GM12878 (cell line): ENCODE data around the gene EPHB1. TPM values are rescaled to one million over a fixed set of nuclear protein-coding genes. Genes with fewer than 3 reads are reported as not detected.

Source experiments
- ATAC-seq: fragments of 200-7000 bp; cut with Tn5 transposase; 3 replicates; pipeline ENCODE4 v1.9.1; 2020; ENCODE audit warnings: mild to moderate bottlenecking, moderate library complexity
- BruUV-seq: library from RNA; stranded (reverse); fragments of 400-500 nt; replicated peaks from 2 replicates; lab custom pipeline; 2021; lab: Mats Ljungman, UMichigan
- CTCF ChIA-PET: fragments of 300-600 bp; sonication (Branson Sonifier 250); formaldehyde crosslinking; extraction: SDS; loops from one replicate; lab custom pipeline; 2021; ENCODE audit warnings: inconsistent platforms; lab: Yijun Ruan, JAX
- POLR2A ChIA-PET: fragments of 350-600 bp; formaldehyde crosslinking; extraction: SDS; loops from one replicate; lab custom pipeline; 2021; ENCODE audit warnings: inconsistent platforms; lab: Charles Lee
- RAD21 ChIA-PET: fragments of 300-600 bp; sonication (Branson Sonifier 250); formaldehyde crosslinking; loops from one replicate; lab custom pipeline; 2023; ENCODE audit warnings: antibody characterized with exemption; ENCODE audit not compliant: unreplicated experiment; lab: Charles Lee
- SMC1A ChIA-PET: fragments of 300-600 bp; sonication (Branson Sonifier 250); formaldehyde crosslinking; loops from one replicate; lab custom pipeline; 2023; ENCODE audit not compliant: unreplicated experiment, uncharacterized antibody; lab: Charles Lee
- DNase-seq: peaks from one replicate; pipeline ENCODE4 v3.0.0-alpha.2; 2011; ENCODE audit warnings: low read depth, low spot score
- FAIRE-seq: peaks from 3 replicates; lab custom pipeline; 2011; peaks lifted over from hg19 to GRCh38; lab: Jason Lieb, UNC
- H2AFZ ChIP-seq: 2 replicates; pipeline ENCODE4 v1.6.0; 2011; ENCODE audit warnings: low read depth, low read length, control low read depth; ENCODE audit not compliant: control insufficient read depth
- H3K27ac ChIP-seq: 2 replicates; pipeline ENCODE4 v1.5.1; 2011; ENCODE audit warnings: control low read depth; ENCODE audit not compliant: control insufficient read depth, insufficient read depth
- H3K27me3 ChIP-seq, 2 experiments: replicated peaks in 1 of 2; 2 replicates each; pipeline versions ENCODE4 v1.6.0 to v1.6.1; 2011; ENCODE audit warnings: low read length in 1 of 2; ENCODE audit not compliant: control insufficient read depth in 2 of 2, insufficient read depth in 2 of 2
- H3K36me3 ChIP-seq, 2 experiments: 2 replicates each; pipeline ENCODE4 v1.5.1; 2011; ENCODE audit warnings: low read length in 1 of 2; ENCODE audit not compliant: control insufficient read depth in 2 of 2, insufficient read depth in 2 of 2
- H3K4me1 ChIP-seq: 2 replicates; pipeline ENCODE4 v1.6.1; 2011; ENCODE audit warnings: mild to moderate bottlenecking, low read length, moderate library complexity, mixed read lengths; ENCODE audit not compliant: control insufficient read depth, insufficient read depth
- H3K4me2 ChIP-seq: 2 replicates; pipeline ENCODE4 v1.6.0; 2011; ENCODE audit warnings: control low read depth; ENCODE audit not compliant: control insufficient read depth, insufficient read depth
- H3K4me3 ChIP-seq: fragments of 200-600 bp; sonication (generic); 2 replicates; pipeline ENCODE4 v1.5.1; 2016
- H3K79me2 ChIP-seq: 2 replicates; pipeline ENCODE4 v1.6.0; 2011; ENCODE audit warnings: low read length; ENCODE audit not compliant: control insufficient read depth, insufficient read depth
- H3K9ac ChIP-seq: 2 replicates; pipeline ENCODE4 v1.8.0; 2011; ENCODE audit warnings: low read length, control low read depth, mixed read lengths; ENCODE audit not compliant: control insufficient read depth, insufficient read depth
- H3K9me3 ChIP-seq: replicated peaks from 3 replicates; pipeline ENCODE4 v1.5.1; 2011; ENCODE audit warnings: mild to moderate bottlenecking, low read length; ENCODE audit not compliant: control insufficient read depth, insufficient read depth
- H4K20me1 ChIP-seq: 2 replicates; pipeline ENCODE4 v1.6.0; 2011; ENCODE audit not compliant: control insufficient read depth, insufficient read depth
- ATF2 ChIP-seq: IDR thresholded peaks from 2 replicates; pipeline ENCODE4 v1.6.1; 2012; ENCODE audit warnings: low read length, inconsistent platforms
- CHD1 ChIP-seq: IDR thresholded peaks from 2 replicates; pipeline ENCODE4 v1.6.1; 2012; ENCODE audit warnings: low read depth, low read length, improper control_type of control experiment
- CHD2 ChIP-seq: IDR thresholded peaks from 2 replicates; pipeline ENCODE4 v1.6.1; 2011; ENCODE audit warnings: low read depth, low read length, improper control_type of control experiment, borderline replicate concordance
- CREB1 ChIP-seq: IDR thresholded peaks from 2 replicates; pipeline ENCODE4 v1.6.1; 2012; ENCODE audit warnings: low read depth, mild to moderate bottlenecking, inconsistent platforms
- E2F8 ChIP-seq: fragments of 450-650 bp; IDR thresholded peaks from 2 replicates; pipeline ENCODE4 v1.6.1; 2018; ENCODE audit warnings: mild to moderate bottlenecking, low read depth, moderate library complexity; ENCODE audit not compliant: partially characterized antibody
- MAX ChIP-seq: IDR thresholded peaks from 2 replicates; pipeline ENCODE4 v1.6.1; 2012; ENCODE audit warnings: low read depth, low read length, improper control_type of control experiment
- SMC3 ChIP-seq: IDR thresholded peaks from 2 replicates; pipeline ENCODE4 v1.6.1; 2011; ENCODE audit warnings: low read length, improper control_type of control experiment, borderline replicate concordance
- SPI1 ChIP-seq: IDR thresholded peaks from 2 replicates; pipeline ENCODE4 v1.6.1; 2011; ENCODE audit warnings: low read depth, mild to moderate bottlenecking, low read length, moderate library complexity, borderline replicate concordance; ENCODE audit not compliant: insufficient read depth
- USF1 ChIP-seq: IDR thresholded peaks from 2 replicates; pipeline ENCODE4 v1.6.1; 2011; ENCODE audit warnings: borderline replicate concordance, low read depth, mild to moderate bottlenecking, moderate library complexity, mixed read lengths, low read length; ENCODE audit not compliant: insufficient read depth; ENCODE audit errors: extremely low read length
- WGBS: methylation state at CpG from one replicate; pipeline ENCODE4 v1.1.6; 2016; ENCODE audit warnings: low lambda C conversion rate; ENCODE audit not compliant: insufficient replicate concordance, insufficient coverage; ENCODE audit errors: missing lambda C conversion rate; 5-methylcytosine and 5-hydroxymethylcytosine counted together
- in situ Hi-C: fragments of 300-500 bp; cut with MboI; formaldehyde crosslinking; loops from 9 replicates; pipeline ENCODE4 v1.14.3; 2018; ENCODE audit warnings: mixed read lengths
- intact Hi-C: fragments of 100-400 bp; cut with micrococcal nuclease; formaldehyde crosslinking; loops from one replicate; pipeline ENCODE4 v1.14.2; 2022; ENCODE audit not compliant: unreplicated experiment
- polyA plus RNA-seq, 11 experiments: library from polyadenylated mRNA; depleted of rRNA in 4 of 11; unstranded in 6 of 11; stranded (reverse) in 5 of 11; fragments of >200 nt; fragmentation: Nextera tagmentation in 4 of 11; fragmentation: Illumina TruSeq in 1 of 11; extraction: Ambion mirVana in 4 of 11; extraction: Trizol in 1 of 11; gene quantifications; 1 replicate in 1 of 11; 2 replicates in 10 of 11; pipeline versions ENCODE4 v1.2.1 to v1.2.3, GENCODE V29; 2011 to 2016; ENCODE audit warnings: inconsistent platforms in 2 of 11, missing spikeins in 2 of 11, low read depth in 1 of 11
- total RNA-seq, 4 experiments: library from RNA; depleted of rRNA in 3 of 4; stranded (reverse); fragments of >200 nt in 3 of 4; fragmentation: Illumina TruSeq in 1 of 4; extraction: Trizol in 1 of 4; gene quantifications; 2 replicates each; pipeline versions ENCODE4 v1.2.1 to v1.2.3, GENCODE V29; 2013 to 2021

The EPHB1 gene
- total and polyA plus RNA-seq, 10 of the 15 experiments (the other 5 are each of a cell fraction or from before 2014, with no cell fraction given), result 0.33 to 23.8 (median 1.2) TPM

GRCh38 chr3:135100366-135100765 is 305.3 kb downstream of the EPHB1 start:
- WGBS, result 43% methylated on average over 2 of the region's 2 CpGs
- Histone ChIP-seq H4K20me1 (no peaks in the 10 kb centered on the region), H3K36me3 (no peaks in the 10 kb centered on the region; a peak in 3 of 4 replicates), H3K9me3 (no peaks in the 10 kb centered on the region), H3K27ac (no peak overlapping the region), H3K9ac (no peak overlapping the region), H3K27me3 (no peaks in the 10 kb centered on the region), H3K4me2 (no peak overlapping the region), H3K4me3 (no peak overlapping the region), H3K79me2 (no peaks in the 10 kb centered on the region), H2AFZ (no peak overlapping the region), H3K4me1 (no peaks in the 10 kb centered on the region)
- intact Hi-C loops, result no loop called here
- no TSS peak for BruUV-seq
- ChIA-PET POLR2A (no interaction called here), SMC1A (no interaction called here), CTCF (interaction anchor here (1.2 kb wide), 1 partner anchor 11 kb away, joined by 3 read pairs; no protein-coding TSS in a partner anchor), RAD21 (no interaction called here)
- ATAC-seq (no peak), DNase-seq (no peak), FAIRE-seq (no peak)
- in situ Hi-C loops, result no loop called here
- TF ChIP-seq CREB1 (no peak), SMC3 (no peak), E2F8 (no peak), MAX (no peak), USF1 (no peak), CHD1 (no peak), SPI1 (no peak), CHD2 (no peak), ATF2 (no peak)
